HL-60 (cell line): ENCODE measurements around the gene OR51B4.

Experiments used
- DNase-seq, 2 experiments: peaks; one replicate each; pipeline ENCODE4 v3.0.0-alpha.2; 2010 to 2020; ENCODE audit warnings: low read depth in 1 of 2, low spot score in 1 of 2
- H3K27ac ChIP-seq: fragments of 250-450 bp; sonication (Bioruptor Pico); replicated peaks from 2 replicates; pipeline ENCODE4 v1.5.1; 2020; ENCODE audit warnings: mild to moderate bottlenecking, moderate library complexity
- H3K27me3 ChIP-seq: fragments of 250-450 bp; sonication (Bioruptor Pico); 2 replicates; pipeline ENCODE4 v1.5.1; 2021; ENCODE audit warnings: mild to moderate bottlenecking, moderate library complexity; ENCODE audit not compliant: insufficient read depth, poor library complexity, severe bottlenecking
- H3K4me3 ChIP-seq: replicated peaks from 2 replicates; pipeline ENCODE4 v1.5.1; 2011; ENCODE audit warnings: mild to moderate bottlenecking, control low read depth, low read length; ENCODE audit not compliant: insufficient read depth
- CTCF ChIP-seq: IDR thresholded peaks from one replicate; pipeline ENCODE4 v1.5.1; 2011; ENCODE audit warnings: low read length, control low read depth, inconsistent platforms; ENCODE audit not compliant: insufficient read depth
- GABPA ChIP-seq: IDR thresholded peaks from 2 replicates; pipeline ENCODE4 v1.6.1; 2012; ENCODE audit warnings: low read depth
- POLR2AphosphoS5 ChIP-seq: IDR thresholded peaks from 2 replicates; pipeline ENCODE4 v1.6.1; 2012; ENCODE audit warnings: low read depth
- REST ChIP-seq: IDR thresholded peaks from 2 replicates; pipeline ENCODE4 v1.6.1; 2012; ENCODE audit warnings: low read depth; ENCODE audit not compliant: insufficient replicate concordance
- SPI1 ChIP-seq: IDR thresholded peaks from 2 replicates; pipeline ENCODE4 v1.6.1; 2012; ENCODE audit warnings: low read depth, mild to moderate bottlenecking, borderline replicate concordance

Gene OR51B4

GRCh38 chr11:5307256-5308019 lies 5.7 kb upstream of the OR51B4 start:
- no peak overlapping the region for H3K27ac ChIP-seq
- no peak for DNase-seq
- H3K27me3 ChIP-seq: no peaks in the 10 kb centered on the region
- TF ChIP-seq CTCF (no peak), REST (no peak), GABPA (no peak), POLR2AphosphoS5 (no peak), SPI1 (no peak)
- H3K4me3 ChIP-seq: no peak overlapping the region

- no peak for DNase-seq
- TF ChIP-seq REST: no peak
- no peak for TF ChIP-seq CTCF
- no peak overlapping the region for H3K4me3 ChIP-seq
- no peak overlapping the region for H3K27ac ChIP-seq
- peaks cover 2% of the 10 kb centered on the region for H3K27me3 ChIP-seq
Observed at GRCh38 chr11:5304046-5304445, 2.3 kb upstream of the OR51B4 start.

DNA sequence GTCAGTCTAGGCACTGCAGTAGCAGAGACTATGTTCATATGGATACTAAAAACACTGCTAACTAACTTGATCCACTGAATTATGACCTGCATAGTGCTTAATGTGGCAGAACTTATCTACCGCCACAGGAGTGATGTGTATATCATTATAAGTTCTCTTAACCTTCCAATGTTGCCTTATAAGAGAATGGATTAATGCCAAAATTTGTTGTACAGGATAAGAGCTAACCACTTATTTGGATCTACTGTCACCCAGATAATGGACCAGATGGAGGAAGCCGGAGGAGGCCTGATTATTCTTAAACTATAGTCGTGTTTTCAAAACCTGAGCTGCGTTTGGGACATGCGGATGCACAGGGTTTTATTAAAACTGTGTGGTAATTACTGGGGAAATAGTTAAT lies 1.9 kb upstream of the OR51B4 start:
- H3K27me3 ChIP-seq: peaks cover 2% of the 10 kb centered on the region
- no peak overlapping the region for H3K4me3 ChIP-seq
- DNase-seq: no peak
- TF ChIP-seq REST: no peak
- no peak for TF ChIP-seq SPI1
- TF ChIP-seq GABPA: no peak
- no peak for TF ChIP-seq POLR2AphosphoS5
- TF ChIP-seq CTCF: no peak
- no peak overlapping the region for H3K27ac ChIP-seq
